A549 (cell line): Measurements from ENCODE around the gene UBE2B. TPM values are rescaled to one million over a fixed set of nuclear protein-coding genes. Genes with fewer than 3 reads are reported as not detected.

Experiments
- ATAC-seq, 2 experiments: fragments of 200-7000 bp in 1 of 2; fragments of >200 bp in 1 of 2; cut with Nextera tagmentation in 1 of 2; cut with Tn5 transposase in 1 of 2; 3 replicates each; pipeline versions ENCODE4 v1.8.0 to v1.9.1; 2018 to 2020; ENCODE audit warnings: mild to moderate bottlenecking in 1 of 2, moderate library complexity in 1 of 2
- CTCF ChIA-PET: fragments of 300-600 bp; sonication (Branson Sonifier 250); formaldehyde crosslinking; extraction: SDS; loops from one replicate; lab custom pipeline; 2021; ENCODE audit warnings: antibody characterized with exemption, inconsistent platforms; lab: Yijun Ruan, JAX
- POLR2A ChIA-PET: fragments of 350-600 bp; formaldehyde crosslinking; extraction: SDS; loops from one replicate; lab custom pipeline; 2021; ENCODE audit warnings: antibody characterized with exemption, inconsistent platforms; lab: Yijun Ruan, JAX
- DNase-seq, 2 experiments: peaks; one replicate each; pipeline versions ENCODE4 v3.0.0 to v3.0.0-alpha.2; 2011 to 2016; ENCODE audit warnings: low read depth in 1 of 2, low spot score in 1 of 2
- FAIRE-seq: peaks from 2 replicates; lab custom pipeline; 2011; peaks lifted over from hg19 to GRCh38; lab: Jason Lieb, UNC
- H3K27ac ChIP-seq, 2 experiments: fragments of >200 bp; sonication (Bioruptor Twin); formaldehyde crosslinking; 3 replicates each; pipeline ENCODE4 v1.5.1; 2016 to 2017
- H3K4me1 ChIP-seq: fragments of >200 bp; sonication (Bioruptor Twin); formaldehyde crosslinking; 3 replicates; pipeline ENCODE4 v1.6.1; 2016
- H3K4me2 ChIP-seq: fragments of >200 bp; sonication (Bioruptor Twin); formaldehyde crosslinking; 3 replicates; pipeline ENCODE4 v1.6.1; 2016
- H3K4me3 ChIP-seq: fragments of >200 bp; sonication (Bioruptor Twin); formaldehyde crosslinking; 3 replicates; pipeline ENCODE4 v1.5.1; 2016
- H3K9me3 ChIP-seq: fragments of >200 bp; sonication (Bioruptor Twin); formaldehyde crosslinking; 3 replicates; pipeline ENCODE4 v1.6.1; 2016
- BCL3 ChIP-seq: fragments of >200 bp; sonication (Bioruptor Twin); formaldehyde crosslinking; IDR thresholded peaks from 3 replicates; pipeline ENCODE4 v1.6.1; 2016
- BHLHE40 ChIP-seq: IDR thresholded peaks from 2 replicates; pipeline ENCODE4 v1.6.1; 2012; ENCODE audit warnings: low read depth, low read length, inconsistent platforms
- E2F6 ChIP-seq: IDR thresholded peaks from 2 replicates; pipeline ENCODE4 v1.6.1; 2012; ENCODE audit warnings: low read depth, borderline replicate concordance
- EHF ChIP-seq: fragments of 250-450 bp; sonication (Bioruptor Pico); IDR thresholded peaks from 2 replicates; pipeline ENCODE4 v1.5.0; 2020; ENCODE audit warnings: mild to moderate bottlenecking
- FOSB ChIP-seq: fragments of 250-450 bp; sonication (Bioruptor Pico); IDR thresholded peaks from 2 replicates; pipeline ENCODE4 v1.5.0; 2020; ENCODE audit warnings: mild to moderate bottlenecking, moderate library complexity
- FOSL2 ChIP-seq, 2 experiments: fragments of 450-650 bp in 1 of 2; fragments of >200 bp in 1 of 2; sonication (Bioruptor Twin) in 1 of 2; formaldehyde crosslinking; IDR thresholded peaks; 2 replicates each; pipeline versions ENCODE4 v1.5.0 to v1.6.1; 2016 to 2020; ENCODE audit warnings: mild to moderate bottlenecking in 1 of 2, moderate library complexity in 1 of 2
- FOXS1 ChIP-seq: fragments of 250-450 bp; sonication (Bioruptor Pico); IDR thresholded peaks from 2 replicates; pipeline ENCODE4 v1.5.0; 2020; ENCODE audit warnings: mild to moderate bottlenecking, moderate library complexity
- HEYL ChIP-seq: fragments of 250-450 bp; sonication (Bioruptor Pico); IDR thresholded peaks from 2 replicates; pipeline ENCODE4 v1.8.0; 2021; ENCODE audit warnings: mild to moderate bottlenecking, moderate library complexity
- HMGXB4 ChIP-seq: fragments of 250-450 bp; sonication (Bioruptor Pico); IDR thresholded peaks from 2 replicates; pipeline ENCODE4 v1.5.0; 2021; ENCODE audit warnings: mild to moderate bottlenecking, moderate library complexity, borderline replicate concordance
- HOXA7 ChIP-seq: fragments of 250-450 bp; sonication (Bioruptor Pico); IDR thresholded peaks from 2 replicates; pipeline ENCODE4 v1.5.0; 2020; ENCODE audit warnings: mild to moderate bottlenecking, moderate library complexity
- HOXB5 ChIP-seq: fragments of 250-450 bp; sonication (Bioruptor Pico); IDR thresholded peaks from 2 replicates; pipeline ENCODE4 v1.5.0; 2020; ENCODE audit warnings: mild to moderate bottlenecking, moderate library complexity
- KDM1A ChIP-seq: fragments of 200-600 bp; sonication (generic); IDR thresholded peaks from 2 replicates; pipeline ENCODE4 v1.6.1; 2016; ENCODE audit warnings: low read depth, mild to moderate bottlenecking
- KDM5A ChIP-seq: fragments of 200-600 bp; sonication (generic); IDR thresholded peaks from 2 replicates; pipeline ENCODE4 v1.6.1; 2016; ENCODE audit warnings: antibody characterized with exemption, mild to moderate bottlenecking
- MAZ ChIP-seq: fragments of 150-350 bp; IDR thresholded peaks from 2 replicates; pipeline ENCODE4 v1.6.1; 2014; ENCODE audit warnings: antibody characterized with exemption, low read depth, low read length, borderline replicate concordance
- NFE2L2 ChIP-seq: fragments of 150-350 bp; conservative IDR thresholded peaks from 2 replicates; pipeline ENCODE4 v1.6.1; 2014; ENCODE audit warnings: low read length
- NPAS2 ChIP-seq: fragments of 250-450 bp; sonication (Bioruptor Pico); IDR thresholded peaks from 2 replicates; pipeline ENCODE4 v1.8.0; 2022; ENCODE audit warnings: mild to moderate bottlenecking, moderate library complexity, borderline replicate concordance
- PHF8 ChIP-seq: fragments of 200-600 bp; sonication (generic); IDR thresholded peaks from 2 replicates; pipeline ENCODE4 v1.6.1; 2016; ENCODE audit warnings: low read depth, mild to moderate bottlenecking, antibody characterized with exemption, moderate library complexity, borderline replicate concordance
- POLR2AphosphoS2 ChIP-seq: conservative IDR thresholded peaks from 2 replicates; pipeline ENCODE4 v1.6.1; 2012; ENCODE audit warnings: low read length, improper control_type of control experiment, inconsistent platforms
- RAD21 ChIP-seq, 2 experiments: fragments of >200 bp in 1 of 2; sonication (Bioruptor Twin) in 1 of 2; formaldehyde crosslinking in 1 of 2; IDR thresholded peaks in 1 of 2; conservative IDR thresholded peaks in 1 of 2; 2 replicates in 1 of 2; 3 replicates in 1 of 2; pipeline ENCODE4 v1.6.1; 2012 to 2018; ENCODE audit warnings: inconsistent platforms in 1 of 2
- RCOR1 ChIP-seq: fragments of 150-350 bp; IDR thresholded peaks from 2 replicates; pipeline ENCODE4 v1.6.1; 2014; ENCODE audit warnings: antibody characterized with exemption, low read length, low read depth
- RFX5 ChIP-seq: fragments of 450-650 bp; IDR thresholded peaks from 2 replicates; pipeline ENCODE4 v1.7.1; 2014; ENCODE audit warnings: antibody characterized with exemption, mild to moderate bottlenecking, moderate library complexity
- RNF2 ChIP-seq: fragments of 200-600 bp; sonication (generic); IDR thresholded peaks from 2 replicates; pipeline ENCODE4 v1.6.1; 2016; ENCODE audit warnings: low read depth, mild to moderate bottlenecking, antibody characterized with exemption, moderate library complexity, borderline replicate concordance
- SREBF2 ChIP-seq: fragments of 450-650 bp; IDR thresholded peaks from 2 replicates; pipeline ENCODE4 v1.6.1; 2014; ENCODE audit warnings: mild to moderate bottlenecking, moderate library complexity
- TFCP2L1 ChIP-seq: fragments of 250-450 bp; sonication (Bioruptor Pico); IDR thresholded peaks from 2 replicates; pipeline ENCODE4 v1.5.0; 2021; ENCODE audit warnings: mild to moderate bottlenecking
- TP53 ChIP-seq: fragments of 250-450 bp; sonication (Bioruptor Pico); IDR thresholded peaks from 2 replicates; pipeline ENCODE4 v1.5.0; 2021; ENCODE audit warnings: mild to moderate bottlenecking, moderate library complexity
- ZNF302 ChIP-seq: fragments of 250-450 bp; sonication (Bioruptor Pico); IDR thresholded peaks from 2 replicates; pipeline ENCODE4 v1.9.0; 2021; ENCODE audit warnings: inconsistent platforms, mild to moderate bottlenecking, moderate library complexity
- WGBS: methylation state at CpG from one replicate; pipeline ENCODE4 v1.1.6; 2017; ENCODE audit errors: missing lambda C conversion rate; 5-methylcytosine and 5-hydroxymethylcytosine counted together
- polyA plus RNA-seq, 4 experiments: library from polyadenylated mRNA; depleted of rRNA in 3 of 4; stranded (reverse); fragments of >200 nt; fragmentation: RNase III in 1 of 4; extraction: RNeasy Plus Mini Kit Qiagen cat#74134 plus additional on column Dnase treatment in 1 of 4; gene quantifications; 2 replicates in 3 of 4; 3 replicates in 1 of 4; pipeline ENCODE4 v1.2.3, GENCODE V29; 2011 to 2017
- TF ChIP-seq, protein P1 (sequence below): fragments of 200-600 bp; sonication (generic); IDR thresholded peaks from 2 replicates; pipeline ENCODE4 v1.6.1; 2016; ENCODE audit warnings: antibody characterized with exemption, mild to moderate bottlenecking, moderate library complexity

The UBE2B gene
- polyA plus RNA-seq, 2 of the 4 experiments (the other 2 are of a cell fraction), result 61.1 to 104 TPM

DNA sequence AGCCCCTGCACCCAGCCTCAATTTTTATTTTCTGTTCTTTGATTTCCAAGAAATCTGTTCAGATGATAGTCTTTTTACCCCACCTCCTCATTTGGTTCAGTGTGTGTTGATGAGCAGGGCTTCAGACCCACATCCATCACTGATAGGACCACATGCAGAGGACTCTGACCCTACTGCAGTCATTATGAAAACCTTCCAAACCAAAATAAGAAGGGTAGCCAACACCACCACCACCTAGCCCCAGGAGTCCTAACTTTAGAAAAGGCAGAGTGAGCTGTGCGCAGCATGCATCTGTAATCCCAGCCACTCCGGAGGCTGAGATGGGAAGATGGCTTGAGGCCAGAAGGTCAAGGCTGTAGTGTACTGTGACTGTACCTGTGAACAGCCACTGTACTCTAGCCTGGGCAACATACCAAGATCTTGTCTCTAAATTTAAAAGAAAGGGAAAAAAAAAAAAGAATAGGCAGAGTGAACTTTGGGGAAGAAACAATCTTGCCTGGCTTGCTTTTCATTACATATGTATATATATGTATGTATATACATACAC, 27.3 kb downstream of the UBE2B start:
- WGBS, result 100% methylated on average over 1 of the region's 2 CpGs
- CTCF ChIA-PET, result interaction anchor here (0.7 to 1.3 kb wide), 5 partner anchors 9 to 189 kb away, joined by 3 to 5 read pairs (median 3); no protein-coding TSS in a partner anchor
- TF ChIP-seq RFX5 (no peak), E2F6 (no peak), FOSB (no peak), RCOR1 (no peak), FOSL2 (IDR thresholded peaks at IDR 0.05) (no peak), FOSL2 (CRISPR knock-in tag; IDR thresholded peaks at IDR 0.05) (no peak), SREBF2 (no peak), HOXB5 (CRISPR knock-in tag) (no peak), HEYL (CRISPR knock-in tag) (no peak), BCL3 (no peak)
- TF ChIP-seq, protein P1, sequence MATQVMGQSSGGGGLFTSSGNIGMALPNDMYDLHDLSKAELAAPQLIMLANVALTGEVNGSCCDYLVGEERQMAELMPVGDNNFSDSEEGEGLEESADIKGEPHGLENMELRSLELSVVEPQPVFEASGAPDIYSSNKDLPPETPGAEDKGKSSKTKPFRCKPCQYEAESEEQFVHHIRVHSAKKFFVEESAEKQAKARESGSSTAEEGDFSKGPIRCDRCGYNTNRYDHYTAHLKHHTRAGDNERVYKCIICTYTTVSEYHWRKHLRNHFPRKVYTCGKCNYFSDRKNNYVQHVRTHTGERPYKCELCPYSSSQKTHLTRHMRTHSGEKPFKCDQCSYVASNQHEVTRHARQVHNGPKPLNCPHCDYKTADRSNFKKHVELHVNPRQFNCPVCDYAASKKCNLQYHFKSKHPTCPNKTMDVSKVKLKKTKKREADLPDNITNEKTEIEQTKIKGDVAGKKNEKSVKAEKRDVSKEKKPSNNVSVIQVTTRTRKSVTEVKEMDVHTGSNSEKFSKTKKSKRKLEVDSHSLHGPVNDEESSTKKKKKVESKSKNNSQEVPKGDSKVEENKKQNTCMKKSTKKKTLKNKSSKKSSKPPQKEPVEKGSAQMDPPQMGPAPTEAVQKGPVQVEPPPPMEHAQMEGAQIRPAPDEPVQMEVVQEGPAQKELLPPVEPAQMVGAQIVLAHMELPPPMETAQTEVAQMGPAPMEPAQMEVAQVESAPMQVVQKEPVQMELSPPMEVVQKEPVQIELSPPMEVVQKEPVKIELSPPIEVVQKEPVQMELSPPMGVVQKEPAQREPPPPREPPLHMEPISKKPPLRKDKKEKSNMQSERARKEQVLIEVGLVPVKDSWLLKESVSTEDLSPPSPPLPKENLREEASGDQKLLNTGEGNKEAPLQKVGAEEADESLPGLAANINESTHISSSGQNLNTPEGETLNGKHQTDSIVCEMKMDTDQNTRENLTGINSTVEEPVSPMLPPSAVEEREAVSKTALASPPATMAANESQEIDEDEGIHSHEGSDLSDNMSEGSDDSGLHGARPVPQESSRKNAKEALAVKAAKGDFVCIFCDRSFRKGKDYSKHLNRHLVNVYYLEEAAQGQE, result no peak
- TF ChIP-seq, all 56 proteins: peak for 0

DNA sequence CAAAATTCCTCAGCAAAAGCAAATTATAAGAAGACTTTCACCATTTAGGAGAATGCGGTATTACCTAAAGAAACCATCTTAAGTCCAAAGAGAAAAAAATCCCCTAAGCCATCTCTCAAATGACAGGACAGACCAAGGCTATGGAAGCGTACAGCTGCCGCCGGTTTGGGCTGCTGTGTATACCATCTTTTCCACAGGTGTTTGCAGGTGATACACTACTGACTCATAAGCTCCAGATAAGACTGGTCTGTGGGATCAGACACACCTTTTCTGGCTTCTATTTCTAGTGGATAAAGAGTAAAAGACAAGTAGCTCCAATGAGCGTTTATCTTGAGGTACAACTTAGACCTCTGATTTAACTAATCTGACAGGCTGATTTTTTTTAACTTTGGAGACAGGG, 32.6 kb downstream of the UBE2B start:
- Histone ChIP-seq H3K4me1 (peaks cover 3% of the 10 kb centered on the region; the same call in 1 of the 3 replicates), H3K4me2 (no peak overlapping the region)
- CTCF ChIA-PET, result interaction anchor here (1.2 kb wide), 1 partner anchor 176 kb away, joined by 3 read pairs; no protein-coding TSS in a partner anchor
- DNase-seq, result no peak
- WGBS, result 90% methylated on average over 5 of the region's 5 CpGs
- TF ChIP-seq ZNF302 (CRISPR knock-in tag) (no peak), KDM5A (no peak), FOXS1 (CRISPR knock-in tag) (no peak), RAD21 (conservative IDR thresholded peaks at IDR 0.05 in 1 of 2, IDR thresholded peaks at IDR 0.05 in 1 of 2) (no peak), HMGXB4 (no peak), KDM1A (no peak), BHLHE40 (no peak), NFE2L2 (no peak), FOSB (no peak), MAZ (no peak), EHF (CRISPR knock-in tag) (no peak), E2F6 (no peak), HOXA7 (CRISPR knock-in tag) (no peak), PHF8 (no peak), RNF2 (no peak), TP53 (no peak), TFCP2L1 (CRISPR knock-in tag) (no peak), NPAS2 (CRISPR knock-in tag) (no peak), POLR2AphosphoS2 (no peak)
- TF ChIP-seq, all 56 proteins: peak for 0
- POLR2A ChIA-PET, result no interaction called here
- FAIRE-seq (no peak), ATAC-seq (no peak)
- Histone ChIP-seq H3K27ac (no peak overlapping the region), H3K9me3 (no peaks in the 10 kb centered on the region), H3K4me3 (no peak overlapping the region)

More for the DNA sequence above, 27.3 kb downstream of the UBE2B start:
- peak in 1 of 2 experiments; percentile 30; a peak in 2 of 6 replicates for ATAC-seq
- H3K4me3 ChIP-seq, result no peak overlapping the region
- H3K4me2 ChIP-seq, result no peak overlapping the region
- 0 out of 3 replicates have a peak, but pooled peaks cover 6% of the 10 kb centered on the region for H3K4me1 ChIP-seq
- FAIRE-seq, result no peak
- no peaks in the 10 kb centered on the region for H3K9me3 ChIP-seq
- POLR2A ChIA-PET, result no interaction called here
- no peak for DNase-seq
- H3K27ac ChIP-seq, result no peak overlapping the region
